Mammary epithelial cell (primary cell): ENCODE results near the gene C12orf54.

Source experiments
- CTCF ChIP-seq, 2 donors: IDR thresholded peaks in 1 of 2; conservative IDR thresholded peaks in 1 of 2; 2 replicates each; pipeline ENCODE4 v1.5.1; 2011 to 2012; ENCODE audit warnings: inconsistent platforms in 2 of 2, low read length in 2 of 2, mild to moderate bottlenecking in 2 of 2, control low read depth in 1 of 2, low read depth in 1 of 2; ENCODE audit not compliant: insufficient read depth in 1 of 2; ENCODE audit errors: extremely low read depth in 1 of 2
- EZH2 ChIP-seq: IDR thresholded peaks from 2 replicates; pipeline ENCODE4 v1.6.1; 2012; ENCODE audit warnings: low read length, inconsistent platforms, borderline replicate concordance

GRCh38 chr12:48473061-48473460 is 9.2 kb upstream of the C12orf54 start:
- TF ChIP-seq CTCF (conservative IDR thresholded peaks at IDR 0.05 in 1 of 2, IDR thresholded peaks at IDR 0.05 in 1 of 2; ENCODE audit: extremely low read depth in 1 of 2, insufficient read depth in 1 of 2, low read depth in 1 of 2, low read length in 2 of 2) (no peak), EZH2 (no peak)
